Stimulated activated CD4-positive, alpha-beta T cell treated with anti-CD3 and anti-CD28 coated beads, Interleukin-1b, Interleukin-23, amount 100 ng/mL, for 4 hours (primary cell): ENCODE results near the gene CAP1.

Source experiments
- DNase-seq, 2 donors: peaks; one replicate each; pipeline ENCODE4 v3.0.0-alpha.2; 2020; ENCODE audit warnings: low read depth in 2 of 2

Gene CAP1

GRCh38 chr1:40095806-40096205 is 55.3 kb downstream of the CAP1 start:
- DNase-seq, result no peak

GRCh38 chr1:40096646-40096976 is 56.1 kb downstream of the CAP1 start:
- DNase-seq, result no peak

- peak; percentile 58 to 68 for DNase-seq
Observed at GRCh38 chr1:40096977-40097782, 56.7 kb downstream of the CAP1 start, which contains the start of gene PPT1. Gene PPT1 (minus strand): TSS chr1:40097252. CDS start chr1:40097238, 14 bp downstream.

DNA sequence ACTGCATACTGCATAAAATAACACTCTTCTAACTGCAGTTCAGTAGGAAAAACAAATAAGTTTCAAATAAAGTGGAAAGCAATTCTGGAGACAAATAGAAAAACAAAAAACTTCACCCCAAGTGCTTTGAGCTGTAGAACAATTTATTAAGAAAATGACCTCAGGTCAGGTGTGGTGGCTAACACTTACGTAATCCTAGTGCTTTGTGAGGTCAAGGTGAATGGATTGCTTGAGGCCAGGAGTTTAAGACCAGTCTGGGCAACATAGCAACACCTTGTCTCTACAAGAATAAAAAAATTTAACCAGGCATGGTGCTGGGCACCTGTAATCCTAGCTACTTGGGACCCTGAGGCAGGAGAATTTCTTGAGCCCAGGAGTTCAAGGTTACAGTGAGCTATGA is 61.5 kb downstream of the CAP1 start:
- DNase-seq, result no peak

DNA sequence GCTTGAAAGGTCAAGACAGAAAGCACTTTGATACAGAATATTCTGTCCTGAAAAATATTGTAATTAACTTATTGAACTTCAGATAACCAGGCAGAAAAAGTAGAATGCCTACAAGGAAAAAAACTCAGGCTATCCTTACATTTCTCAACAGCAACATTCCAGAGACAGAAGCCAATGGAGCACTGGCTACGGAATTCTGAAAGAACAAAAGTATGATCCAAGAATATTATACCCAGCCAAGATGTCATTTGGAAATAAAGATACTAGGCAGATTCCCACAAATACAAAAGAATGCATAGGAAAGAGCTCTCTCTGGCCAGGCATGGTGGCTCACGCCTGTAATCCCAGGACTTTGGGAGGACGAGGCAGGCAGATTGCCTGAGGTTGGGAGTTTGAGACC is 62.4 kb downstream of the CAP1 start:
- DNase-seq, result no peak

GRCh38 chr1:40105028-40105427 is 64.5 kb downstream of the CAP1 start:
- no peak for DNase-seq

GRCh38 chr1:40107290-40107959 is 66.9 kb downstream of the CAP1 start:
- no peak for DNase-seq

- DNase-seq, result no peak
Observed at GRCh38 chr1:40110389-40110788, 69.9 kb downstream of the CAP1 start.

- no peak for DNase-seq
Observed at GRCh38 chr1:40114400-40114799, 73.9 kb downstream of the CAP1 start.

DNA sequence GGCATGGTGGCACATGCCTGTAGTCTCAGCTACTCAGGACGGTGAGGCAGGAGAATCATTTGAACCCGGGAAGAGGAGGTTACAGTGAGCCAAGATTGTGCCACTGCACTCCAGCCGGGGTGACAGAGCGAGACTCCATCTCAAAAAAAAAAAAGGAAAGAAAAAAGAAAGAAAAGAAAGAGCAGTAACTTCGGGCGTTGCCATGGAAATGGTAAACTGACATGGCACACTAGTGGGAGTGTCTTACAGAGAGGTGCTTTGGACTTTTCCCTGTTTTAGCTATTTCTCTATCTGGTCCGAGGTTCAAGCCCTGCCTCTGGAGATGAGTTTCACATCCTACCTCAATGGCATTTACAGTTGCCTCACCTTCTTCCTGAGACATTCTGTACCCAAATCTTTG is 79.6 kb downstream of the CAP1 start:
- DNase-seq, result no peak
